K562 (cell line): ENCODE measurements around the gene PLCB3. TPM values are rescaled to one million over a fixed set of nuclear protein-coding genes. Genes with fewer than 3 reads are reported as not detected.

Experiments
- ATAC-seq: fragments of 200-7000 bp; cut with Tn5 transposase; 3 replicates; pipeline ENCODE4 v1.9.1; 2020; ENCODE audit warnings: moderate library complexity
- BruUV-seq: library from RNA; stranded (reverse); fragments of 400-500 nt; replicated peaks from 2 replicates; lab custom pipeline; 2021; lab: Mats Ljungman, UMichigan
- CTCF ChIA-PET: fragments of 300-600 bp; formaldehyde crosslinking; extraction: SDS; loops from one replicate; lab custom pipeline; 2021; ENCODE audit warnings: low intra/inter-chr PET ratio; lab: Yijun Ruan, JAX
- POLR2A ChIA-PET: fragments of 300-600, 350-650 bp; sonication (Branson Sonifier 250); formaldehyde crosslinking; extraction: SDS; loops from one replicate; lab custom pipeline; 2021; ENCODE audit warnings: antibody characterized with exemption, inconsistent platforms; lab: Yijun Ruan, JAX
- DNase-seq, 4 experiments: peaks; one replicate each; pipeline versions ENCODE4 v3.0.0 to v3.0.0-alpha.2; 2011 to 2018; ENCODE audit warnings: low spot score in 3 of 4, mixed read lengths in 3 of 4; ENCODE audit errors: extremely low read depth in 1 of 4
- FAIRE-seq: peaks from 2 replicates; lab custom pipeline; 2011; peaks lifted over from hg19 to GRCh38; lab: Jason Lieb, UNC
- H2AFZ ChIP-seq: 2 replicates; pipeline ENCODE4 v1.6.0; 2011; ENCODE audit warnings: low read depth, low read length, control low read depth, inconsistent platforms
- H3K27ac ChIP-seq: fragments of 200-600 bp; 3 replicates; pipeline ENCODE4 v1.8.0; 2011; ENCODE audit warnings: low read depth, mild to moderate bottlenecking, control low read depth, inconsistent platforms, low read length, moderate library complexity, mixed read lengths; ENCODE audit errors: extremely low read depth
- H3K27me3 ChIP-seq, 2 experiments: fragments of 300-600 bp in 1 of 2; 2 replicates in 1 of 2; 3 replicates in 1 of 2; pipeline versions ENCODE4 v1.6.0 to v1.8.0; 2011; ENCODE audit warnings: inconsistent platforms in 2 of 2, low read length in 2 of 2, mild to moderate bottlenecking in 1 of 2, mixed read lengths in 1 of 2, moderate library complexity in 1 of 2; ENCODE audit not compliant: control insufficient read depth in 2 of 2, insufficient read depth in 2 of 2
- H3K36me3 ChIP-seq: fragments of 300-600 bp; 3 replicates; pipeline ENCODE4 v1.8.0; 2011; ENCODE audit warnings: mild to moderate bottlenecking, low read length, inconsistent platforms; ENCODE audit not compliant: control insufficient read depth, insufficient read depth
- H3K4me1 ChIP-seq, 2 experiments: fragments of 200-600 bp in 1 of 2; replicated peaks in 1 of 2; 2 replicates in 1 of 2; 3 replicates in 1 of 2; pipeline versions ENCODE4 v1.5.1 to v1.8.0; 2011; ENCODE audit warnings: inconsistent platforms in 2 of 2, low read length in 2 of 2, mild to moderate bottlenecking in 1 of 2, mixed read lengths in 1 of 2, moderate library complexity in 1 of 2; ENCODE audit not compliant: control insufficient read depth in 2 of 2, insufficient read depth in 2 of 2
- H3K4me2 ChIP-seq: 2 replicates; pipeline ENCODE4 v1.6.1; 2011; ENCODE audit warnings: low read length, control low read depth, inconsistent platforms, mixed read lengths; ENCODE audit not compliant: insufficient read depth
- H3K4me3 ChIP-seq: fragments of 200-600 bp; sonication (generic), shearing (Covaris generic); 2 replicates; pipeline ENCODE4 v1.5.1; 2016; ENCODE audit warnings: control low read depth, inconsistent platforms
- H3K79me2 ChIP-seq: fragments of 200-600 bp; 3 replicates; pipeline ENCODE4 v1.8.0; 2011; ENCODE audit warnings: low read length, inconsistent platforms; ENCODE audit not compliant: control insufficient read depth, insufficient read depth
- H3K9ac ChIP-seq, 2 experiments: 2 replicates each; pipeline versions ENCODE4 v1.6.0 to v1.6.1; 2011; ENCODE audit warnings: low read depth in 2 of 2, low read length in 2 of 2, control low read depth in 1 of 2, inconsistent platforms in 1 of 2, mild to moderate bottlenecking in 1 of 2, mixed read lengths in 1 of 2; ENCODE audit not compliant: insufficient read depth in 1 of 2
- H3K9me1 ChIP-seq: one replicate; pipeline ENCODE4 v1.6.0; 2011; ENCODE audit warnings: inconsistent platforms, mild to moderate bottlenecking, low read length, moderate library complexity; ENCODE audit not compliant: control insufficient read depth, insufficient read depth
- H3K9me3 ChIP-seq: replicated peaks from 2 replicates; pipeline ENCODE4 v1.5.1; 2011; ENCODE audit warnings: low read depth, low read length, inconsistent platforms; ENCODE audit not compliant: control insufficient read depth, insufficient read depth
- H4K20me1 ChIP-seq: replicated peaks from 2 replicates; pipeline ENCODE4 v1.6.1; 2011; ENCODE audit warnings: low read length, inconsistent platforms, mixed read lengths; ENCODE audit not compliant: control insufficient read depth, insufficient read depth
- FOXA1 ChIP-seq: fragments of 450-650 bp; IDR thresholded peaks from 2 replicates; pipeline ENCODE4 v1.6.1; 2016; ENCODE audit warnings: mild to moderate bottlenecking, borderline replicate concordance
- LEF1 ChIP-seq: fragments of 450-650 bp; IDR thresholded peaks from 2 replicates; pipeline ENCODE4 v1.6.1; 2016; ENCODE audit warnings: mild to moderate bottlenecking
- NCOA1 ChIP-seq: fragments of 450-650 bp; IDR thresholded peaks from 2 replicates; pipeline ENCODE4 v1.6.1; 2016; ENCODE audit warnings: low read depth
- SIN3B ChIP-seq: fragments of 450-650 bp; IDR thresholded peaks from 2 replicates; pipeline ENCODE4 v1.6.1; 2017; ENCODE audit warnings: low read depth, mild to moderate bottlenecking, moderate library complexity
- WHSC1 ChIP-seq: IDR thresholded peaks from one replicate; pipeline ENCODE4 v1.6.1; 2012; ENCODE audit warnings: low read length, control low read depth, inconsistent platforms
- WGBS: fragments of 100-300 bp; shearing (Covaris generic); methylation state at CpG from one replicate; pipeline ENCODE4 v1.1.6; 2016; ENCODE audit warnings: low coverage, mixed read lengths; ENCODE audit not compliant: insufficient coverage; ENCODE audit errors: missing lambda C conversion rate; 5-methylcytosine and 5-hydroxymethylcytosine counted together
- in situ Hi-C: fragments of 300-500 bp; cut with MboI; formaldehyde crosslinking; loops from 4 replicates; pipeline ENCODE4 v1.15.0; 2018; ENCODE audit warnings: inconsistent platforms, mixed read lengths
- intact Hi-C: fragments of 100-400 bp; cut with micrococcal nuclease; formaldehyde crosslinking; loops from 2 replicates; pipeline ENCODE4 v1.14.2; 2022
- polyA plus RNA-seq, 8 experiments: library from polyadenylated mRNA; depleted of rRNA in 4 of 8; stranded (reverse) in 5 of 8; unstranded in 3 of 8; fragments of >200 nt; fragmentation: Nextera tagmentation in 2 of 8; fragmentation: Illumina TruSeq in 1 of 8; extraction: Ambion mirVana in 2 of 8; extraction: Trizol in 1 of 8; gene quantifications; 2 replicates each; pipeline versions ENCODE4 v1.2.1 to v1.2.3, GENCODE V29; 2011 to 2014; ENCODE audit warnings: inconsistent platforms in 1 of 8, missing spikeins in 1 of 8
- total RNA-seq, 7 experiments: library from RNA; depleted of rRNA in 6 of 7; stranded (reverse); fragments of >200 nt in 6 of 7; fragmentation: Illumina TruSeq in 2 of 7; extraction: Trizol in 2 of 7; gene quantifications; 2 replicates each; pipeline versions ENCODE4 v1.2.1 to v1.2.3, GENCODE V29; 2011 to 2021; ENCODE audit warnings: low replicate concordance in 1 of 7
- TF ChIP-seq, protein P1 (sequence below): fragments of 450-650 bp; IDR thresholded peaks from 2 replicates; pipeline ENCODE4 v1.6.1; 2016; ENCODE audit warnings: mild to moderate bottlenecking, moderate library complexity
- TF ChIP-seq, protein P2 (sequence below): IDR thresholded peaks from 2 replicates; pipeline ENCODE4 v1.6.1; 2012; ENCODE audit warnings: low read depth, low read length, improper control_type of control experiment, borderline replicate concordance

PLCB3 gene
- total and polyA plus RNA-seq, 9 of the 15 experiments (the other 6 are each of a cell fraction or from before 2014, with no cell fraction given): 0.31 to 44.8 (median 14.6) TPM

DNA sequence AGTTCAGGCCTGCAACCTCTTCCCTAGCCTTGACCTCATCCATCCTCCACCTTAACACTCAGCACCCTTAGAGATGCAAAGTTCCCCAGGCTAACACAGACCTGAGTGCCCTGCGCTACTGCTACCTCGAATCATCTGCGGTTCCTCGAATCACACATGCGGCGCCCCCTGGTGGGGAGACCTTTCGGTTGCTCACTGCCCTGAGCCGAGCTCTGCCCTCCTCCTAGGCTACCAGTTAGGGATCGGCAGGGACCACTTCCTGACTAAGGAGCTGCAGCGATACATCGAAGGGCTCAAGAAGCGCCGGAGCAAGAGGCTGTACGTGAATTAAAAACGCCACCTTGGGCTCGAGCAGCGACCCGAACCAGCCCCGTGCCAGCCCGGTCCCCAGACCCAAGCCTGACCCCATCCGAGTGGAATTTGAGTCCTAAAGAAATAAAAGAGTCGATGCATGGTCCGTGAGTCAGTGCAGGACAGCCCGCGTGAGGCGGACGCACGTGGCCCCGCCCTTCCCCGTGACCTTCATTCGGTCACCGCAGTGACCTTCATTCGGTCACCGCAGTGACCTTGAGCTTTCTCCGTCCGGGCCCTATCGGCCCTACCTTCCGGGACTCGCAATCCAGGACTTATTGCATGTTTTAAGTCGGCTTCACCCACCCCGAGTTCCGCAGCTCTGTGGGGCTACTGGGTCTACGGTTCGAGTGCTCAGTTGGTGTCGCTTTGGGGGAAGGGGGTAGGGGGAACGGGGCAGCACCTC is 53.2 kb downstream of the PLCB3 start:
- BruUV-seq: TSS peak; percentile 97
- H2AFZ ChIP-seq: peak overlapping the region; percentile 93
- H3K79me2 ChIP-seq: peaks cover 37% of the 10 kb centered on the region
- H4K20me1 ChIP-seq: no peaks in the 10 kb centered on the region; the same call in 1 of the 2 replicates
- WGBS: 1% methylated on average over 45 of the region's 46 CpGs
- peak; percentile 64 to 95 (median 76) for DNase-seq
- peak overlapping the region; percentile 93 for H3K4me2 ChIP-seq
- peaks cover 32 to 53% of the 10 kb centered on the region in 2 experiments for H3K4me1 ChIP-seq
- H3K4me3 ChIP-seq: peak overlapping the region; percentile 72
- H3K36me3 ChIP-seq: peaks cover 22% of the 10 kb centered on the region; the same call in 2 of the 3 replicates
- peak overlapping the region; percentile 100 for H3K27ac ChIP-seq
- H3K9ac ChIP-seq: peak overlapping the region; percentile 94 to 100
- POLR2A ChIA-PET: interaction anchor here (0.5 to 5.8 kb wide), 18 partner anchors 13 to 1195 kb away, joined by 3 to 68 read pairs (median 4); partner anchors contain the start of genes BAD, FERMT3, NUDT22 and PPP1R14B
- in situ Hi-C loops (no loop called here), intact Hi-C loops (loop anchor here (1.0 to 10.0 kb wide), 6 partner anchors 34 to 470 kb away; partner anchors contain the start of genes FKBP2, MARK2, PPP1R14B and STIP1)
- no peaks in the 10 kb centered on the region for H3K27me3 ChIP-seq
- peak; percentile 69 for ATAC-seq
- H3K9me1 ChIP-seq: peaks cover 5% of the 10 kb centered on the region
- H3K9me3 ChIP-seq: no peaks in the 10 kb centered on the region
- no peak for FAIRE-seq
- CTCF ChIA-PET: interaction anchor here (1.4 kb wide), 1 partner anchor 100 kb away, joined by 10 read pairs; no protein-coding TSS in a partner anchor
- TF ChIP-seq, protein P1, sequence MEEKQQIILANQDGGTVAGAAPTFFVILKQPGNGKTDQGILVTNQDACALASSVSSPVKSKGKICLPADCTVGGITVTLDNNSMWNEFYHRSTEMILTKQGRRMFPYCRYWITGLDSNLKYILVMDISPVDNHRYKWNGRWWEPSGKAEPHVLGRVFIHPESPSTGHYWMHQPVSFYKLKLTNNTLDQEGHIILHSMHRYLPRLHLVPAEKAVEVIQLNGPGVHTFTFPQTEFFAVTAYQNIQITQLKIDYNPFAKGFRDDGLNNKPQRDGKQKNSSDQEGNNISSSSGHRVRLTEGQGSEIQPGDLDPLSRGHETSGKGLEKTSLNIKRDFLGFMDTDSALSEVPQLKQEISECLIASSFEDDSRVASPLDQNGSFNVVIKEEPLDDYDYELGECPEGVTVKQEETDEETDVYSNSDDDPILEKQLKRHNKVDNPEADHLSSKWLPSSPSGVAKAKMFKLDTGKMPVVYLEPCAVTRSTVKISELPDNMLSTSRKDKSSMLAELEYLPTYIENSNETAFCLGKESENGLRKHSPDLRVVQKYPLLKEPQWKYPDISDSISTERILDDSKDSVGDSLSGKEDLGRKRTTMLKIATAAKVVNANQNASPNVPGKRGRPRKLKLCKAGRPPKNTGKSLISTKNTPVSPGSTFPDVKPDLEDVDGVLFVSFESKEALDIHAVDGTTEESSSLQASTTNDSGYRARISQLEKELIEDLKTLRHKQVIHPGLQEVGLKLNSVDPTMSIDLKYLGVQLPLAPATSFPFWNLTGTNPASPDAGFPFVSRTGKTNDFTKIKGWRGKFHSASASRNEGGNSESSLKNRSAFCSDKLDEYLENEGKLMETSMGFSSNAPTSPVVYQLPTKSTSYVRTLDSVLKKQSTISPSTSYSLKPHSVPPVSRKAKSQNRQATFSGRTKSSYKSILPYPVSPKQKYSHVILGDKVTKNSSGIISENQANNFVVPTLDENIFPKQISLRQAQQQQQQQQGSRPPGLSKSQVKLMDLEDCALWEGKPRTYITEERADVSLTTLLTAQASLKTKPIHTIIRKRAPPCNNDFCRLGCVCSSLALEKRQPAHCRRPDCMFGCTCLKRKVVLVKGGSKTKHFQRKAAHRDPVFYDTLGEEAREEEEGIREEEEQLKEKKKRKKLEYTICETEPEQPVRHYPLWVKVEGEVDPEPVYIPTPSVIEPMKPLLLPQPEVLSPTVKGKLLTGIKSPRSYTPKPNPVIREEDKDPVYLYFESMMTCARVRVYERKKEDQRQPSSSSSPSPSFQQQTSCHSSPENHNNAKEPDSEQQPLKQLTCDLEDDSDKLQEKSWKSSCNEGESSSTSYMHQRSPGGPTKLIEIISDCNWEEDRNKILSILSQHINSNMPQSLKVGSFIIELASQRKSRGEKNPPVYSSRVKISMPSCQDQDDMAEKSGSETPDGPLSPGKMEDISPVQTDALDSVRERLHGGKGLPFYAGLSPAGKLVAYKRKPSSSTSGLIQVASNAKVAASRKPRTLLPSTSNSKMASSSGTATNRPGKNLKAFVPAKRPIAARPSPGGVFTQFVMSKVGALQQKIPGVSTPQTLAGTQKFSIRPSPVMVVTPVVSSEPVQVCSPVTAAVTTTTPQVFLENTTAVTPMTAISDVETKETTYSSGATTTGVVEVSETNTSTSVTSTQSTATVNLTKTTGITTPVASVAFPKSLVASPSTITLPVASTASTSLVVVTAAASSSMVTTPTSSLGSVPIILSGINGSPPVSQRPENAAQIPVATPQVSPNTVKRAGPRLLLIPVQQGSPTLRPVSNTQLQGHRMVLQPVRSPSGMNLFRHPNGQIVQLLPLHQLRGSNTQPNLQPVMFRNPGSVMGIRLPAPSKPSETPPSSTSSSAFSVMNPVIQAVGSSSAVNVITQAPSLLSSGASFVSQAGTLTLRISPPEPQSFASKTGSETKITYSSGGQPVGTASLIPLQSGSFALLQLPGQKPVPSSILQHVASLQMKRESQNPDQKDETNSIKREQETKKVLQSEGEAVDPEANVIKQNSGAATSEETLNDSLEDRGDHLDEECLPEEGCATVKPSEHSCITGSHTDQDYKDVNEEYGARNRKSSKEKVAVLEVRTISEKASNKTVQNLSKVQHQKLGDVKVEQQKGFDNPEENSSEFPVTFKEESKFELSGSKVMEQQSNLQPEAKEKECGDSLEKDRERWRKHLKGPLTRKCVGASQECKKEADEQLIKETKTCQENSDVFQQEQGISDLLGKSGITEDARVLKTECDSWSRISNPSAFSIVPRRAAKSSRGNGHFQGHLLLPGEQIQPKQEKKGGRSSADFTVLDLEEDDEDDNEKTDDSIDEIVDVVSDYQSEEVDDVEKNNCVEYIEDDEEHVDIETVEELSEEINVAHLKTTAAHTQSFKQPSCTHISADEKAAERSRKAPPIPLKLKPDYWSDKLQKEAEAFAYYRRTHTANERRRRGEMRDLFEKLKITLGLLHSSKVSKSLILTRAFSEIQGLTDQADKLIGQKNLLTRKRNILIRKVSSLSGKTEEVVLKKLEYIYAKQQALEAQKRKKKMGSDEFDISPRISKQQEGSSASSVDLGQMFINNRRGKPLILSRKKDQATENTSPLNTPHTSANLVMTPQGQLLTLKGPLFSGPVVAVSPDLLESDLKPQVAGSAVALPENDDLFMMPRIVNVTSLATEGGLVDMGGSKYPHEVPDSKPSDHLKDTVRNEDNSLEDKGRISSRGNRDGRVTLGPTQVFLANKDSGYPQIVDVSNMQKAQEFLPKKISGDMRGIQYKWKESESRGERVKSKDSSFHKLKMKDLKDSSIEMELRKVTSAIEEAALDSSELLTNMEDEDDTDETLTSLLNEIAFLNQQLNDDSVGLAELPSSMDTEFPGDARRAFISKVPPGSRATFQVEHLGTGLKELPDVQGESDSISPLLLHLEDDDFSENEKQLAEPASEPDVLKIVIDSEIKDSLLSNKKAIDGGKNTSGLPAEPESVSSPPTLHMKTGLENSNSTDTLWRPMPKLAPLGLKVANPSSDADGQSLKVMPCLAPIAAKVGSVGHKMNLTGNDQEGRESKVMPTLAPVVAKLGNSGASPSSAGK: peak; percentile 66
- TF ChIP-seq, protein P2, sequence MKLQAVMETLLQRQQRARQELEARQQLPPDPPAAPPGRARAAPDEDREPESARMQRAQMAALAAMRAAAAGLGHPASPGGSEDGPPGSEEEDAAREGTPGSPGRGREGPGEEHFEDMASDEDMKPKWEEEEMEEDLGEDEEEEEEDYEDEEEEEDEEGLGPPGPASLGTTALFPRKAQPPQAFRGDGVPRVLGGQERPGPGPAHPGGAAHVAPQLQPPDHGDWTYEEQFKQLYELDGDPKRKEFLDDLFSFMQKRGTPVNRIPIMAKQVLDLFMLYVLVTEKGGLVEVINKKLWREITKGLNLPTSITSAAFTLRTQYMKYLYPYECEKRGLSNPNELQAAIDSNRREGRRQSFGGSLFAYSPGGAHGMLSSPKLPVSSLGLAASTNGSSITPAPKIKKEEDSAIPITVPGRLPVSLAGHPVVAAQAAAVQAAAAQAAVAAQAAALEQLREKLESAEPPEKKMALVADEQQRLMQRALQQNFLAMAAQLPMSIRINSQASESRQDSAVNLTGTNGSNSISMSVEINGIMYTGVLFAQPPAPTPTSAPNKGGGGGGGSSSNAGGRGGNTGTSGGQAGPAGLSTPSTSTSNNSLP: 0 out of 2 replicates have a peak, but pooled peaks have one; percentile 19
- no peak for TF ChIP-seq WHSC1
- peak; percentile 75 for TF ChIP-seq SIN3B
- no peak for TF ChIP-seq FOXA1
- TF ChIP-seq NCOA1: peak; percentile 31; the same call in 1 of the 2 replicates
- TF ChIP-seq LEF1: 0 out of 2 replicates have a peak, but pooled peaks have one; percentile 44
